Mesenchymal stem cell (in vitro differentiated cells and primary cell): Measurements from ENCODE around the gene FAM162A.

Experiments used
- DNase-seq: peaks from one replicate; pipeline ENCODE4 v3.0.0-alpha.2; 2013
- H2AFZ ChIP-seq: one replicate; pipeline ENCODE4 v1.6.1; 2013; ENCODE audit warnings: low read depth, mild to moderate bottlenecking, control low read depth, inconsistent platforms, low read length, moderate library complexity
- H2AK5ac ChIP-seq: 2 replicates; pipeline ENCODE4 v1.6.1; 2013; ENCODE audit warnings: low read length, moderate library complexity, mild to moderate bottlenecking, inconsistent platforms; ENCODE audit not compliant: severe bottlenecking
- H2BK120ac ChIP-seq: one replicate; pipeline ENCODE4 v1.6.1; 2013; ENCODE audit warnings: low read depth, mild to moderate bottlenecking, inconsistent platforms, low read length, moderate library complexity
- H2BK12ac ChIP-seq, 2 experiments: one replicate each; pipeline ENCODE4 v1.6.1; 2013; ENCODE audit warnings: inconsistent platforms in 2 of 2, low read length in 2 of 2, mild to moderate bottlenecking in 2 of 2, moderate library complexity in 2 of 2, control low read depth in 1 of 2
- H2BK15ac ChIP-seq: one replicate; pipeline ENCODE4 v1.6.1; 2013; ENCODE audit warnings: mild to moderate bottlenecking, low read depth, inconsistent platforms; ENCODE audit not compliant: poor library complexity, severe bottlenecking
- H2BK5ac ChIP-seq: 2 replicates; pipeline ENCODE4 v1.6.1; 2013; ENCODE audit warnings: low read depth, mild to moderate bottlenecking, low read length, control low read depth, inconsistent platforms; ENCODE audit not compliant: poor library complexity, severe bottlenecking
- H3K14ac ChIP-seq, 2 experiments: one replicate each; pipeline ENCODE4 v1.6.1; 2013; ENCODE audit warnings: inconsistent platforms in 2 of 2, low read length in 2 of 2, control low read depth in 1 of 2, mild to moderate bottlenecking in 1 of 2, moderate library complexity in 1 of 2
- H3K18ac ChIP-seq, 2 experiments: one replicate each; pipeline ENCODE4 v1.6.1; 2013; ENCODE audit warnings: inconsistent platforms in 2 of 2, low read length in 2 of 2, control low read depth in 1 of 2, low read depth in 1 of 2, mild to moderate bottlenecking in 1 of 2
- H3K23ac ChIP-seq, 2 experiments: one replicate each; pipeline ENCODE4 v1.6.1; 2013; ENCODE audit warnings: inconsistent platforms in 2 of 2, low read length in 2 of 2, mild to moderate bottlenecking in 2 of 2, moderate library complexity in 2 of 2, control low read depth in 1 of 2
- H3K27ac ChIP-seq: 2 replicates; pipeline ENCODE4 v1.5.1; 2013; ENCODE audit warnings: mild to moderate bottlenecking, moderate library complexity, low read length, control low read depth, inconsistent platforms; ENCODE audit not compliant: poor library complexity, severe bottlenecking
- H3K27me3 ChIP-seq, 2 experiments: 2 replicates each; pipeline versions ENCODE4 v1.6.1 to v1.7.0; 2013; ENCODE audit warnings: low read length in 2 of 2, mild to moderate bottlenecking in 2 of 2, moderate library complexity in 2 of 2, control low read depth in 1 of 2, inconsistent platforms in 1 of 2; ENCODE audit not compliant: control insufficient read depth in 1 of 2, insufficient read depth in 1 of 2
- H3K36me3 ChIP-seq, 2 experiments: 2 replicates each; pipeline versions ENCODE4 v1.6.1 to v1.7.0; 2013; ENCODE audit warnings: low read length in 2 of 2, control low read depth in 1 of 2, inconsistent platforms in 1 of 2, low read depth in 1 of 2, mild to moderate bottlenecking in 1 of 2; ENCODE audit not compliant: insufficient read depth in 2 of 2, control insufficient read depth in 1 of 2
- H3K4ac ChIP-seq, 2 experiments: one replicate each; pipeline ENCODE4 v1.6.1; 2013; ENCODE audit warnings: inconsistent platforms in 2 of 2, low read length in 2 of 2, mild to moderate bottlenecking in 2 of 2, moderate library complexity in 2 of 2, control low read depth in 1 of 2, low read depth in 1 of 2
- H3K4me1 ChIP-seq: 2 replicates; pipeline ENCODE4 v1.6.1; 2013; ENCODE audit warnings: low read depth, low read length, control low read depth; ENCODE audit not compliant: control insufficient read depth, insufficient read depth
- H3K4me2 ChIP-seq: 2 replicates; pipeline ENCODE4 v1.6.1; 2013; ENCODE audit warnings: low read length, mild to moderate bottlenecking, inconsistent platforms; ENCODE audit not compliant: poor library complexity, severe bottlenecking
- H3K4me3 ChIP-seq, 2 experiments: 2 replicates each; pipeline versions ENCODE4 v1.5.1 to v1.7.0; 2013; ENCODE audit warnings: low read length in 2 of 2, mild to moderate bottlenecking in 2 of 2, control low read depth in 1 of 2, low read depth in 1 of 2; ENCODE audit not compliant: insufficient read depth in 1 of 2
- H3K79me1 ChIP-seq: replicated peaks from 2 replicates; pipeline ENCODE4 v1.6.1; 2013; ENCODE audit warnings: mild to moderate bottlenecking, control low read depth, low read length, inconsistent platforms; ENCODE audit not compliant: poor library complexity, severe bottlenecking
- H3K9ac ChIP-seq: 2 replicates; pipeline ENCODE4 v1.7.0; 2013; ENCODE audit warnings: mild to moderate bottlenecking, low read length, moderate library complexity
- H3K9me3 ChIP-seq: 2 replicates; pipeline ENCODE4 v1.7.0; 2013; ENCODE audit warnings: mild to moderate bottlenecking, low read length; ENCODE audit not compliant: control insufficient read depth
- H4K8ac ChIP-seq: one replicate; pipeline ENCODE4 v1.6.1; 2013; ENCODE audit warnings: inconsistent platforms, mild to moderate bottlenecking, low read length, moderate library complexity
- H4K91ac ChIP-seq: one replicate; pipeline ENCODE4 v1.6.1; 2013; ENCODE audit warnings: mild to moderate bottlenecking, low read length, inconsistent platforms
- WGBS: methylation state at CpG from one replicate; pipeline ENCODE4 v1.1.7; 2013; ENCODE audit warnings: mixed read lengths; 5-methylcytosine and 5-hydroxymethylcytosine counted together

The FAM162A gene

GRCh38 chr3:122387709-122388108 is 3.7 kb downstream of the FAM162A start:
- Histone ChIP-seq H4K8ac (no peak overlapping the region), H3K4ac (no peak overlapping the region), H3K27ac (no peak overlapping the region), H3K4me1 (no peaks in the 10 kb centered on the region), H3K9me3 (no peaks in the 10 kb centered on the region), H2AK5ac (no peak overlapping the region), H2BK12ac (no peak overlapping the region), H3K36me3 (peaks cover 0 to 16% of the 10 kb centered on the region in 2 experiments), H3K18ac (no peak overlapping the region), H3K79me1 (peaks cover 16% of the 10 kb centered on the region), H3K4me2 (no peak overlapping the region), H3K27me3 (no peaks in the 10 kb centered on the region), H2BK15ac (no peak overlapping the region), H3K9ac (no peak overlapping the region), H2AFZ (no peak overlapping the region), H2BK120ac (no peak overlapping the region), H3K14ac (no peak overlapping the region), H2BK5ac (no peak overlapping the region), H4K91ac (no peak overlapping the region), H3K4me3 (no peak overlapping the region), H3K23ac (no peak overlapping the region)
- DNase-seq, result no peak
- 92% methylated on average over 2 of the region's 3 CpGs for WGBS

- no peak overlapping the region for H2AK5ac ChIP-seq
- no peak overlapping the region for H2BK12ac ChIP-seq
- H3K36me3 ChIP-seq, result peaks cover 0 to 18% of the 10 kb centered on the region in 2 experiments
- no peak overlapping the region for H3K9ac ChIP-seq
- H3K27me3 ChIP-seq, result no peaks in the 10 kb centered on the region
- peaks cover 4% of the 10 kb centered on the region for H3K4me1 ChIP-seq
- no peak overlapping the region for H3K4ac ChIP-seq
- no peak overlapping the region for H4K91ac ChIP-seq
- no peak overlapping the region for H3K23ac ChIP-seq
- no peak for DNase-seq
- no peak overlapping the region for H2AFZ ChIP-seq
- H2BK120ac ChIP-seq, result no peak overlapping the region
- peaks cover 17% of the 10 kb centered on the region for H3K79me1 ChIP-seq
- no peak overlapping the region for H3K18ac ChIP-seq
- no peak overlapping the region for H3K14ac ChIP-seq
- no peak overlapping the region for H2BK5ac ChIP-seq
- H3K27ac ChIP-seq, result no peak overlapping the region
- no peak overlapping the region for H3K4me3 ChIP-seq
- no peak overlapping the region for H2BK15ac ChIP-seq
- H4K8ac ChIP-seq, result no peak overlapping the region
- H3K4me2 ChIP-seq, result no peak overlapping the region
- no peaks in the 10 kb centered on the region for H3K9me3 ChIP-seq
Observed at GRCh38 chr3:122389197-122389596, 5.2 kb downstream of the FAM162A start.

- peaks cover 17% of the 10 kb centered on the region for H3K79me1 ChIP-seq
- H3K14ac ChIP-seq, result no peak overlapping the region
- H2BK15ac ChIP-seq, result no peak overlapping the region
- H3K9me3 ChIP-seq, result no peaks in the 10 kb centered on the region
- H3K4me2 ChIP-seq, result no peak overlapping the region
- H3K4me3 ChIP-seq, result no peak overlapping the region
- no peak overlapping the region for H3K27ac ChIP-seq
- H3K18ac ChIP-seq, result no peak overlapping the region
- no peak overlapping the region for H2AK5ac ChIP-seq
- no peak for DNase-seq
- H2BK12ac ChIP-seq, result no peak overlapping the region
- no peak overlapping the region for H4K91ac ChIP-seq
- H3K4ac ChIP-seq, result no peak overlapping the region
- peaks cover 0 to 19% of the 10 kb centered on the region in 2 experiments for H3K36me3 ChIP-seq
- no peak overlapping the region for H2BK120ac ChIP-seq
- no peak overlapping the region for H3K9ac ChIP-seq
- no peak overlapping the region for H4K8ac ChIP-seq
- no peak overlapping the region for H2AFZ ChIP-seq
- over 99% methylated on average over 4 of the region's 4 CpGs for WGBS
- H3K4me1 ChIP-seq, result peaks cover 4% of the 10 kb centered on the region
- H2BK5ac ChIP-seq, result no peak overlapping the region
- no peak overlapping the region for H3K23ac ChIP-seq
- no peaks in the 10 kb centered on the region for H3K27me3 ChIP-seq
Observed at GRCh38 chr3:122389892-122390291, 5.9 kb downstream of the FAM162A start.

- Histone ChIP-seq H3K27me3 (no peaks in the 10 kb centered on the region), H2BK120ac (no peak overlapping the region), H2AFZ (no peak overlapping the region), H3K36me3 (peaks cover 0 to 17% of the 10 kb centered on the region in 2 experiments), H4K91ac (no peak overlapping the region), H2BK12ac (no peak overlapping the region), H3K18ac (no peak overlapping the region), H4K8ac (no peak overlapping the region), H2BK5ac (no peak overlapping the region), H3K9me3 (no peaks in the 10 kb centered on the region), H3K4ac (no peak overlapping the region), H3K14ac (no peak overlapping the region), H3K4me3 (no peak overlapping the region), H3K27ac (no peak overlapping the region), H2AK5ac (no peak overlapping the region), H3K9ac (peak overlapping the region; percentile 46), H3K4me2 (no peak overlapping the region), H3K4me1 (peaks cover 4% of the 10 kb centered on the region), H2BK15ac (no peak overlapping the region), H3K79me1 (peaks cover 16% of the 10 kb centered on the region), H3K23ac (no peak overlapping the region)
- WGBS, result 63% methylated on average over 4 of the region's 4 CpGs
- DNase-seq, result no peak
Observed at GRCh38 chr3:122390665-122391064, 6.7 kb downstream of the FAM162A start.
